GM12878 (cell line): Measurements from ENCODE around the gene BCL2L14. TPM values are rescaled to one million over a fixed set of nuclear protein-coding genes. Genes with fewer than 3 reads are reported as not detected.

Experiments
- ATAC-seq: fragments of 200-7000 bp; cut with Tn5 transposase; 3 replicates; pipeline ENCODE4 v1.9.1; 2020; ENCODE audit warnings: mild to moderate bottlenecking, moderate library complexity
- Bru-seq: library from RNA; stranded (reverse); fragments of 400-500 nt; gene quantifications from one replicate; lab custom pipeline; 2021; lab: Mats Ljungman, UMichigan
- BruChase-seq, 2 experiments: library from RNA; stranded (reverse); fragments of 400-500 nt; gene quantifications; one replicate each; lab custom pipeline; 2021; lab: Mats Ljungman, UMichigan
- BruUV-seq: library from RNA; stranded (reverse); fragments of 400-500 nt; replicated peaks from 2 replicates; lab custom pipeline; 2021; lab: Mats Ljungman, UMichigan
- CTCF ChIA-PET: fragments of 300-600 bp; sonication (Branson Sonifier 250); formaldehyde crosslinking; extraction: SDS; loops from one replicate; lab custom pipeline; 2021; ENCODE audit warnings: inconsistent platforms; lab: Yijun Ruan, JAX
- POLR2A ChIA-PET: fragments of 350-600 bp; formaldehyde crosslinking; extraction: SDS; loops from one replicate; lab custom pipeline; 2021; ENCODE audit warnings: inconsistent platforms; lab: Charles Lee
- RAD21 ChIA-PET: fragments of 300-600 bp; sonication (Branson Sonifier 250); formaldehyde crosslinking; loops from one replicate; lab custom pipeline; 2023; ENCODE audit warnings: antibody characterized with exemption; ENCODE audit not compliant: unreplicated experiment; lab: Charles Lee
- SMC1A ChIA-PET: fragments of 300-600 bp; sonication (Branson Sonifier 250); formaldehyde crosslinking; loops from one replicate; lab custom pipeline; 2023; ENCODE audit not compliant: unreplicated experiment, uncharacterized antibody; lab: Charles Lee
- DNase-seq: peaks from one replicate; pipeline ENCODE4 v3.0.0-alpha.2; 2011; ENCODE audit warnings: low read depth, low spot score
- FAIRE-seq: peaks from 3 replicates; lab custom pipeline; 2011; peaks lifted over from hg19 to GRCh38; lab: Jason Lieb, UNC
- H2AFZ ChIP-seq: 2 replicates; pipeline ENCODE4 v1.6.0; 2011; ENCODE audit warnings: low read depth, low read length, control low read depth; ENCODE audit not compliant: control insufficient read depth
- H3K27ac ChIP-seq: 2 replicates; pipeline ENCODE4 v1.5.1; 2011; ENCODE audit warnings: control low read depth; ENCODE audit not compliant: control insufficient read depth, insufficient read depth
- H3K27me3 ChIP-seq, 2 experiments: replicated peaks in 1 of 2; 2 replicates each; pipeline versions ENCODE4 v1.6.0 to v1.6.1; 2011; ENCODE audit warnings: low read length in 1 of 2; ENCODE audit not compliant: control insufficient read depth in 2 of 2, insufficient read depth in 2 of 2
- H3K36me3 ChIP-seq, 2 experiments: 2 replicates each; pipeline ENCODE4 v1.5.1; 2011; ENCODE audit warnings: low read length in 1 of 2; ENCODE audit not compliant: control insufficient read depth in 2 of 2, insufficient read depth in 2 of 2
- H3K4me1 ChIP-seq: 2 replicates; pipeline ENCODE4 v1.6.1; 2011; ENCODE audit warnings: mild to moderate bottlenecking, low read length, moderate library complexity, mixed read lengths; ENCODE audit not compliant: control insufficient read depth, insufficient read depth
- H3K4me2 ChIP-seq: 2 replicates; pipeline ENCODE4 v1.6.0; 2011; ENCODE audit warnings: control low read depth; ENCODE audit not compliant: control insufficient read depth, insufficient read depth
- H3K4me3 ChIP-seq: fragments of 200-600 bp; sonication (generic); 2 replicates; pipeline ENCODE4 v1.5.1; 2016
- H3K79me2 ChIP-seq: 2 replicates; pipeline ENCODE4 v1.6.0; 2011; ENCODE audit warnings: low read length; ENCODE audit not compliant: control insufficient read depth, insufficient read depth
- H3K9ac ChIP-seq: 2 replicates; pipeline ENCODE4 v1.8.0; 2011; ENCODE audit warnings: low read length, control low read depth, mixed read lengths; ENCODE audit not compliant: control insufficient read depth, insufficient read depth
- H3K9me3 ChIP-seq: replicated peaks from 3 replicates; pipeline ENCODE4 v1.5.1; 2011; ENCODE audit warnings: mild to moderate bottlenecking, low read length; ENCODE audit not compliant: control insufficient read depth, insufficient read depth
- H4K20me1 ChIP-seq: 2 replicates; pipeline ENCODE4 v1.6.0; 2011; ENCODE audit not compliant: control insufficient read depth, insufficient read depth
- ATF7 ChIP-seq: fragments of 450-650 bp; IDR thresholded peaks from 2 replicates; pipeline ENCODE4 v1.6.1; 2016; ENCODE audit warnings: low read depth, mild to moderate bottlenecking
- CREB1 ChIP-seq: IDR thresholded peaks from 2 replicates; pipeline ENCODE4 v1.6.1; 2012; ENCODE audit warnings: low read depth, mild to moderate bottlenecking, inconsistent platforms
- GATAD2B ChIP-seq: fragments of 450-650 bp; conservative IDR thresholded peaks from 2 replicates; pipeline ENCODE4 v1.6.1; 2017; ENCODE audit warnings: low read depth, mild to moderate bottlenecking, moderate library complexity
- POLR2AphosphoS5 ChIP-seq: IDR thresholded peaks from 2 replicates; pipeline ENCODE4 v1.6.1; 2011; ENCODE audit warnings: mild to moderate bottlenecking, low read length, inconsistent platforms
- SPI1 ChIP-seq: IDR thresholded peaks from 2 replicates; pipeline ENCODE4 v1.6.1; 2011; ENCODE audit warnings: low read depth, mild to moderate bottlenecking, low read length, moderate library complexity, borderline replicate concordance; ENCODE audit not compliant: insufficient read depth
- TAF1 ChIP-seq: IDR thresholded peaks from 2 replicates; pipeline ENCODE4 v1.6.1; 2011; ENCODE audit warnings: mild to moderate bottlenecking, low read depth, low read length, borderline replicate concordance
- ZSCAN29 ChIP-seq: fragments of 450-650 bp; IDR thresholded peaks from 2 replicates; pipeline ENCODE4 v1.6.1; 2017; ENCODE audit warnings: mild to moderate bottlenecking, moderate library complexity
- WGBS: methylation state at CpG from one replicate; pipeline ENCODE4 v1.1.6; 2016; ENCODE audit warnings: low lambda C conversion rate; ENCODE audit not compliant: insufficient replicate concordance, insufficient coverage; ENCODE audit errors: missing lambda C conversion rate; 5-methylcytosine and 5-hydroxymethylcytosine counted together
- in situ Hi-C: fragments of 300-500 bp; cut with MboI; formaldehyde crosslinking; loops from 9 replicates; pipeline ENCODE4 v1.14.3; 2018; ENCODE audit warnings: mixed read lengths
- intact Hi-C: fragments of 100-400 bp; cut with micrococcal nuclease; formaldehyde crosslinking; loops from one replicate; pipeline ENCODE4 v1.14.2; 2022; ENCODE audit not compliant: unreplicated experiment
- long read RNA-seq, 2 experiments: library from polyadenylated mRNA; unstranded; transcript quantifications; one replicate each; pipeline ENCODE4 v2.0.0, GENCODE V29; 2019 to 2020
- polyA minus RNA-seq, 3 experiments: library from RNA; depleted of rRNA, polyadenylated mRNA; stranded (reverse); fragments of >200 nt; gene quantifications; 2 replicates each; pipeline ENCODE4 v1.2.3, GENCODE V29; 2011
- polyA plus RNA-seq, 11 experiments: library from polyadenylated mRNA; depleted of rRNA in 4 of 11; unstranded in 6 of 11; stranded (reverse) in 5 of 11; fragments of >200 nt; fragmentation: Nextera tagmentation in 4 of 11; fragmentation: Illumina TruSeq in 1 of 11; extraction: Ambion mirVana in 4 of 11; extraction: Trizol in 1 of 11; gene quantifications; 1 replicate in 1 of 11; 2 replicates in 10 of 11; pipeline versions ENCODE4 v1.2.1 to v1.2.3, GENCODE V29; 2011 to 2016; ENCODE audit warnings: inconsistent platforms in 2 of 11, missing spikeins in 2 of 11, low read depth in 1 of 11
- total RNA-seq, 4 experiments: library from RNA; depleted of rRNA in 3 of 4; stranded (reverse); fragments of >200 nt in 3 of 4; fragmentation: Illumina TruSeq in 1 of 4; extraction: Trizol in 1 of 4; gene quantifications; 2 replicates each; pipeline versions ENCODE4 v1.2.1 to v1.2.3, GENCODE V29; 2013 to 2021

Gene BCL2L14, protein sequence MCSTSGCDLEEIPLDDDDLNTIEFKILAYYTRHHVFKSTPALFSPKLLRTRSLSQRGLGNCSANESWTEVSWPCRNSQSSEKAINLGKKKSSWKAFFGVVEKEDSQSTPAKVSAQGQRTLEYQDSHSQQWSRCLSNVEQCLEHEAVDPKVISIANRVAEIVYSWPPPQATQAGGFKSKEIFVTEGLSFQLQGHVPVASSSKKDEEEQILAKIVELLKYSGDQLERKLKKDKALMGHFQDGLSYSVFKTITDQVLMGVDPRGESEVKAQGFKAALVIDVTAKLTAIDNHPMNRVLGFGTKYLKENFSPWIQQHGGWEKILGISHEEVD
- 1.8 and 3.6 TPM in 2 replicates for total RNA-seq (2013; cell fraction: nucleolus; rRNA removed)
- 0.68 and 1.5 TPM in 2 replicates for total RNA-seq (2014; rRNA removed)
- 1.6 and 2.5 TPM in 2 replicates for total RNA-seq (2014; rRNA removed; fragmentation: Illumina TruSeq; extraction: Trizol)
- total RNA-seq (2021), result 0.85 and 2.2 TPM in 2 replicates
- polyA plus RNA-seq (2011; ENCODE audit: low read depth), result 1.8 TPM
- 0.58 and 0.73 TPM in 2 replicates for polyA plus RNA-seq (2011; rRNA removed)
- 0.34 and 0.37 TPM in 2 replicates for polyA plus RNA-seq (2011; cell fraction: cytosol; rRNA removed)
- polyA plus RNA-seq (2011; cell fraction: nucleus; rRNA removed), result 0.29 and 0.37 TPM in 2 replicates
- polyA plus RNA-seq (2012), result 0.74 and 1.3 TPM in 2 replicates
- polyA plus RNA-seq (2014; fragmentation: Illumina TruSeq; extraction: Trizol), result 1.1 and 2.1 TPM in 2 replicates
- under 1 TPM; 0.62 to 0.64 TPM for polyA plus RNA-seq (2014; fragmentation: Nextera tagmentation; extraction: Ambion mirVana)
- polyA plus RNA-seq (2014; rRNA removed), result 0.71 and 1.7 TPM in 2 replicates
- polyA plus RNA-seq (2016; fragmentation: Nextera tagmentation; extraction: Ambion mirVana), result 1 to 10 TPM in 1 of 2 experiments, under 1 TPM in 1; 0.59 to 2.0 TPM
- 0.44 and 1.7 TPM in 2 replicates for polyA minus RNA-seq (2011; rRNA and poly(A)+ RNA removed)
- polyA minus RNA-seq (2011; cell fraction: cytosol; rRNA and poly(A)+ RNA removed), result not detected in 2 replicates
- 0.60 and 0.96 TPM in 2 replicates for polyA minus RNA-seq (2011; cell fraction: nucleus; rRNA and poly(A)+ RNA removed)
- Bru-seq, nascent RNA, result percentile 35 among the genes with signal in this experiment
- BruChase-seq, experiment 1, labeled RNA remaining after a 6-hour chase, result percentile 22 among the genes with signal in this experiment
- percentile 18 among the genes with signal in this experiment for BruChase-seq, experiment 2, labeled RNA remaining after a 2-hour chase
- long read RNA-seq, experiment 1, result 0 reads
- long read RNA-seq, experiment 2, partial matches to known transcripts, result 1 of 9 reads
- long read RNA-seq, experiment 2, other reads (novel, unspliced or antisense), result 5 of 9 reads

DNA sequence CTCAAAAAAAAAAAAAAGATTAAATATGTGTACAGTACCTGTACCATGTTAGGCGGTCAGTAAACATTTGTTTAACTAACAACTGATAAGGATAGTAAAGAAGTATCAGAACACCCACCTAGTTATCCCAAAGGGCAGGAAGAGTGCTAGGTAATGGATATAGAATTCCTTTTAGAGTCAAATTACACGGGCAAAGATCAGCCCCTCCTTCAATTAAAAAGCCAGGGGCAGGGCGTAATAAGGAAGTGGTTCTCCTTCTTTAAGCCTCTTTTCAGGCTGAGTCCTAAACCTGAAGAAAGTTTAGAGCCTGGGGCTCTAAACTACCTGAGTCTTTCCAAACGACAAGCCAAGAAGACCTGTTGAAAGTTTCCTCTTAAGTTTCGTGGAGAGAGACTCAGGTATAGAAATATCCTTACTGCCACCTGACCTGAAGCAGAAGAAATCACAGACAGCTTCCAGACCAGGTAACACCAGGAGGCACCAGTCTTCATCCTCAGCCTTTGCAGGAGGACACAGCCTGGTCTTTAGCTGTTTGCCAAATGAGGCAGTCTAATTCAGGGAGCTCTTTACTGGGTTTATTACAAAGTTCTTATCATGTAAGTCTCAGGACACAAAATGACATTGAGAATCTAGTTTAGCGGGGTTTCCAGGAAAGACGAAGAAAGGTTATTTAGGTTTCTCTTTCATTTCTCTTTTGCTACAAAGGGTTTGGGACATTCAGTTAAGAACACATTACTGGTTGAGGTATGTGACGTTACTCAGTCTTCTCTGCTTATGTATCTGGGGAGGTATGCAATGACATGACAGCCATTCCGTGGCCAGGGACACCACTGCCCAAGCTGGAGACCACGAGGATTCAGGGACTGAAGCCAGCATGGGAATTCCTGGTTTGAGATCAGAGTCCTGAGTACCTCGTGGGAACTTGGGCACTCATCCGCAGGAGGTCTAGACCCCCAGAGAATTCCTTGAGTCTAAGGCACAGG lies at the start of gene BCL2L14:
Gene BCL2L14 (plus strand): TSS at position 266 of the 983 bp plus-strand sequence. CDS start 8,367 bp downstream, outside the sequence.
- TSS peak; percentile 79 for BruUV-seq
- Histone ChIP-seq H3K36me3 (no peaks in the 10 kb centered on the region), H3K27ac (peak within 1 kb of the TSS; percentile 70), H3K4me1 (peaks cover 7% of the 10 kb centered on the region), H3K4me3 (peak within 1 kb of the TSS; percentile 72), H3K79me2 (no peaks in the 10 kb centered on the region), H3K4me2 (peak within 1 kb of the TSS; percentile 99), H3K27me3 (no peaks in the 10 kb centered on the region), H4K20me1 (no peaks in the 10 kb centered on the region), H2AFZ (peak within 1 kb of the TSS; percentile 86), H3K9me3 (no peaks in the 10 kb centered on the region), H3K9ac (peak within 1 kb of the TSS; percentile 77)
- RAD21 ChIA-PET, result interaction anchor here (0.5 to 2.0 kb wide), 5 partner anchors 12 to 490 kb away, joined by 3 to 11 read pairs (median 8); no protein-coding TSS in a partner anchor
- 38% methylated on average over 12 of the region's 12 CpGs for WGBS
- POLR2A ChIA-PET, result interaction anchor here (1.0 kb wide), 1 partner anchor 313 kb away, joined by 4 read pairs; no protein-coding TSS in a partner anchor
- SMC1A ChIA-PET, result interaction anchor here (1.0 to 2.0 kb wide), 9 partner anchors 11 to 492 kb away, joined by 3 to 10 read pairs (median 6); no protein-coding TSS in a partner anchor
- peak; percentile 49; the same call in 1 of the 2 replicates for TF ChIP-seq CREB1
- 0 out of 2 replicates have a peak, but pooled peaks have one; percentile 18 for TF ChIP-seq POLR2AphosphoS5
- peak; percentile 64; the same call in 1 of the 2 replicates for TF ChIP-seq SPI1
- TF ChIP-seq GATAD2B, result no peak
- TF ChIP-seq TAF1, result peak; percentile 31; the same call in 1 of the 2 replicates
- peak; percentile 15; the same call in 1 of the 2 replicates for TF ChIP-seq ATF7
- no peak for TF ChIP-seq ZSCAN29
- in situ Hi-C loops (no loop called here), intact Hi-C loops (no loop called here)
- DNase-seq, result peak; percentile 36
- CTCF ChIA-PET, result interaction anchor here (0.6 to 4.4 kb wide), 19 partner anchors 11 to 666 kb away, joined by 3 to 29 read pairs (median 4); no protein-coding TSS in a partner anchor
- peak; percentile 86 for ATAC-seq
- peak; percentile 88 for FAIRE-seq
